Heart left ventricle (tissue), 13 donors: ENCODE measurements around the gene XIRP1.

Experiments
- POLR2A ChIP-seq, 2 donors: fragments of 450-650 bp; IDR thresholded peaks; one replicate each; pipeline ENCODE4 v1.6.1; 2017; ENCODE audit warnings: antibody characterized with exemption in 2 of 2, mild to moderate bottlenecking in 2 of 2, moderate library complexity in 2 of 2
- TF ChIP-seq, protein P1 (sequence below), 12 donors: fragments of 200-600 bp; sonication (generic) in 4 of 12; IDR thresholded peaks; one replicate each; pipeline versions ENCODE4 v1.5.0 to v1.8.0; 2018 to 2022; ENCODE audit warnings: antibody characterized with exemption in 12 of 12, mild to moderate bottlenecking in 5 of 12
- donor health status: ischemic (EF 13 %, LVEDD 7.1; RV severe dilation, severe dysfunction).
- donor health status: DM: no; HTN: yes; CAD: no.
- donor health status: DM: no; HTN: no; CAD: no.
- donor health status: ischemic (EF 25% LVEDD 6.9; RV normal size, moderate dysfunction).
- donor health status: ischemic (EF 25% LVEDD 5.7; RV mildly dilated, moderate dysfunction).
- donor health status: ischemic (EF 35%, LVEDD 5.7; RV mildly dilated, moderate dysfunction).
- donor health status: nonischemic (EF 11% LVEDD 7.7; RV severe dilation, severe dysfunction).
- donor health status: DM: yes; HTN: yes; CAD: no.
- donor health status: PGD.
- donor health status: ischemic (EF 29% LVEDD 5.4; RV normal size, mild dysfunction).
- donor health status: nonischemic (EF 23%, LVEDD 6.1; RV moderate dilation, normal function).

DNA sequence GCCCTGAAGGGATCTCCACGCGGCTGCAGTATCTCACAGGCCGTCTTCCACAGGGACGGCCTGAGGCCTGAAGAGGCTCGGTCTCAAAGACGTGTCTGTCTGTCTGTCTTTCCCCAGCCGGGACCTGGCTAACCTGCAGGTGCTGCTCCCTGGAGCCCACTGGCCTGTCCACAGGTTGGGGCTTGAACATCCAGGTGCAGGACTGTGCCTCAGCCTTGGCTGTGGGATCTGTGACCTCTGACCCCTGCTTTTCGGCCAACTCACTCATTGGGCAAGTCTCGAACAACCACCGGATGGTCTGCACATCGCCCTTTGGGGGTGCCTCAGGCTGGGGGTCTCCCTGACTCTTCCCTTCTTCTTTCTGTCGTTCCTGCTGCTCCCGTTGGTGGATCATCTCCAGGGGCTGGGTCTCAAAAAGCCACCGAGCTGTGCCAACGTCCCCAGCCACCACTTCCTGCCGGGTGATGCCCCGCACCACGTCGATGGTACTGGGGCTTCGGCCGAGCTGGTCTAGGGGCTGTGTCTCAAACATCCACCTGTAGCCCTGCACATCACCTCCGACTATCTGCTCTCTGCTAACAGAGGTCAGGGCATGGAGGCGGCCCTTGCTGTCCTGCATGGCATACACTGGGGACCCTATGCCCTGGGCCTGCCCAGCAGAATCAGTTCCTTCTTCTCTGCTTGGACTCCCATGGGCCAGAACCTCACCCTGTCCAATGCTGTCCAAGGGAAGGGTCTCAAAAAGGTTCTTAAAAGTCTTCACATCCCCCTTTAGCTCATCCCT is 4.8 kb downstream of the XIRP1 start:
- TF ChIP-seq POLR2A (IDR thresholded peaks at IDR 0.05): no peak
- TF ChIP-seq, protein P1, sequence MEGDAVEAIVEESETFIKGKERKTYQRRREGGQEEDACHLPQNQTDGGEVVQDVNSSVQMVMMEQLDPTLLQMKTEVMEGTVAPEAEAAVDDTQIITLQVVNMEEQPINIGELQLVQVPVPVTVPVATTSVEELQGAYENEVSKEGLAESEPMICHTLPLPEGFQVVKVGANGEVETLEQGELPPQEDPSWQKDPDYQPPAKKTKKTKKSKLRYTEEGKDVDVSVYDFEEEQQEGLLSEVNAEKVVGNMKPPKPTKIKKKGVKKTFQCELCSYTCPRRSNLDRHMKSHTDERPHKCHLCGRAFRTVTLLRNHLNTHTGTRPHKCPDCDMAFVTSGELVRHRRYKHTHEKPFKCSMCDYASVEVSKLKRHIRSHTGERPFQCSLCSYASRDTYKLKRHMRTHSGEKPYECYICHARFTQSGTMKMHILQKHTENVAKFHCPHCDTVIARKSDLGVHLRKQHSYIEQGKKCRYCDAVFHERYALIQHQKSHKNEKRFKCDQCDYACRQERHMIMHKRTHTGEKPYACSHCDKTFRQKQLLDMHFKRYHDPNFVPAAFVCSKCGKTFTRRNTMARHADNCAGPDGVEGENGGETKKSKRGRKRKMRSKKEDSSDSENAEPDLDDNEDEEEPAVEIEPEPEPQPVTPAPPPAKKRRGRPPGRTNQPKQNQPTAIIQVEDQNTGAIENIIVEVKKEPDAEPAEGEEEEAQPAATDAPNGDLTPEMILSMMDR (IDR thresholded peaks at IDR 0.05): no peak
